ENCODE measurements around the gene FJX1. TPM values are rescaled to one million over a fixed set of nuclear protein-coding genes. Genes with fewer than 3 reads are reported as not detected.

Gene FJX1, protein sequence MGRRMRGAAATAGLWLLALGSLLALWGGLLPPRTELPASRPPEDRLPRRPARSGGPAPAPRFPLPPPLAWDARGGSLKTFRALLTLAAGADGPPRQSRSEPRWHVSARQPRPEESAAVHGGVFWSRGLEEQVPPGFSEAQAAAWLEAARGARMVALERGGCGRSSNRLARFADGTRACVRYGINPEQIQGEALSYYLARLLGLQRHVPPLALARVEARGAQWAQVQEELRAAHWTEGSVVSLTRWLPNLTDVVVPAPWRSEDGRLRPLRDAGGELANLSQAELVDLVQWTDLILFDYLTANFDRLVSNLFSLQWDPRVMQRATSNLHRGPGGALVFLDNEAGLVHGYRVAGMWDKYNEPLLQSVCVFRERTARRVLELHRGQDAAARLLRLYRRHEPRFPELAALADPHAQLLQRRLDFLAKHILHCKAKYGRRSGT
- total RNA-seq (2014; rRNA removed; shearing (Covaris generic)) (not detected in 2 replicates), total RNA-seq (2022) (0.63 and 1.2 TPM in 2 replicates), Bru-seq, nascent RNA (percentile 32 among the genes with signal in this experiment), BruChase-seq, experiment 1, labeled RNA remaining after a 6-hour chase (percentile 17 among the genes with signal in this experiment), BruChase-seq, experiment 2, labeled RNA remaining after a 2-hour chase (percentile 37 among the genes with signal in this experiment)
- long read RNA-seq, partial matches to known transcripts = 0 of 4 reads
- long read RNA-seq, other reads (novel, unspliced or antisense) = 0 of 4 reads

DNA sequence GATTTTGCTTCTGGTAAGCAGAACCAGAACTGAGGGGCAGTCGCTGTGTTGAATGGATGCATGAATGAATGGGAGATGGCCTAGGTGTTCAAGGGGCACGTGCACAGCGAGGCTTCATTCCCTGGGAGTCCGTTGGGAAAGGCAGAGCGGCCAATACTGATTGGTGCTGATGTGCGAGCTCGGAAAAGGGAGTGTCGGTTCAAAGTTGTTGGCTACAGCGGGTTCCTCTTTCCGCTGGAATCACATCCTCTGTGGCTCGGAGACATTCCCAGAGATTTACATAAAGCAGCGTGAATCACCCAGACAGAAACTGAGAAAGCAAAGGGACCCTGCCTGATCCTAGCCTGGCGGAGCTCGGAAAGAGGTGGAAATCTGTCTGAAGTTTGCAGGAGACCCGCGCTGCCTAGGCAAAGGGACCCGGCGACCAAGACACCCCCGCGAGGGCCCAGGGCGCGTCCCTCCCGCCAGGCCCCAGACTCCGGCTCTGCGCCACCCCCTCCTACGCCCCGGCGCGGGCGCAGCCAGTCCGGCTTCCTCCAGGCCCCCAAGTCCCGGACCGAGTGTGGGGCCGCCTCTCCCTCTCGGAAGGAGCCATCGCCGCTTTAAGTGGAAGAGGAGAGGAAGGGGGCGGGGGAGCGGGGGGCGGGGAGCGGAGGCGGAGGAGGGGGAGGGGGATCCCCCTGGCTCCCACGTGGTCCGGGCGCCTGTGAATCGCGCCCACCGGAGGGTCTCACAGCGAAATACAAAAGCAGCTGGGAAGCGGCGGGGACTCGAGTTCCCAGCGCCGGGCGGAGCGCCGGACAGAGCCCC is at the start of gene FJX1:
FJX1 (plus strand) TSS at position 774 of the 810 bp plus-strand sequence. CDS start 177 bp downstream, outside the sequence.
- Histone ChIP-seq H2AFZ (ENCODE audit: low read length) (no peak within 1 kb of the TSS), H3K79me2 (ENCODE audit: insufficient read depth, low read depth, low read length) (no peaks in the 10 kb centered on the region), H4K20me1 (ENCODE audit: insufficient read depth, low read length) (no peaks in the 10 kb centered on the region), H3K9me3 (ENCODE audit: low read length) (no peaks in the 10 kb centered on the region), H3K4me3 (ENCODE audit: low read depth, low read length, poor library complexity, severe bottlenecking) (no peak within 1 kb of the TSS), H3K4me1 (ENCODE audit: insufficient read depth, low read length, poor library complexity, severe bottlenecking) (no peaks in the 10 kb centered on the region), H3K36me3 (ENCODE audit: insufficient read depth, low read length) (no peaks in the 10 kb centered on the region), H3K27ac (ENCODE audit: low read depth, low read length, poor library complexity, severe bottlenecking) (no peak within 1 kb of the TSS), H3K4me2 (ENCODE audit: low read length) (no peak within 1 kb of the TSS), H3K9me2 (ENCODE audit: insufficient read depth, low read length) (no peaks in the 10 kb centered on the region)
- BruUV-seq (replicated peaks) = no TSS peak
- CTCF ChIA-PET (ENCODE audit: unreplicated experiment) = no interaction called here
- DNase-seq (ENCODE audit: low spot score) = no peak
- POLR2A ChIA-PET = interaction anchor here (0.7 kb wide), 1 partner anchor 514 kb away, joined by 3 read pairs; no protein-coding TSS in a partner anchor
- TF ChIP-seq EZH2phosphoT487 (IDR thresholded peaks at IDR 0.05; ENCODE audit: borderline replicate concordance, low read depth, low read length) = no peak
- TF ChIP-seq, protein P1, sequence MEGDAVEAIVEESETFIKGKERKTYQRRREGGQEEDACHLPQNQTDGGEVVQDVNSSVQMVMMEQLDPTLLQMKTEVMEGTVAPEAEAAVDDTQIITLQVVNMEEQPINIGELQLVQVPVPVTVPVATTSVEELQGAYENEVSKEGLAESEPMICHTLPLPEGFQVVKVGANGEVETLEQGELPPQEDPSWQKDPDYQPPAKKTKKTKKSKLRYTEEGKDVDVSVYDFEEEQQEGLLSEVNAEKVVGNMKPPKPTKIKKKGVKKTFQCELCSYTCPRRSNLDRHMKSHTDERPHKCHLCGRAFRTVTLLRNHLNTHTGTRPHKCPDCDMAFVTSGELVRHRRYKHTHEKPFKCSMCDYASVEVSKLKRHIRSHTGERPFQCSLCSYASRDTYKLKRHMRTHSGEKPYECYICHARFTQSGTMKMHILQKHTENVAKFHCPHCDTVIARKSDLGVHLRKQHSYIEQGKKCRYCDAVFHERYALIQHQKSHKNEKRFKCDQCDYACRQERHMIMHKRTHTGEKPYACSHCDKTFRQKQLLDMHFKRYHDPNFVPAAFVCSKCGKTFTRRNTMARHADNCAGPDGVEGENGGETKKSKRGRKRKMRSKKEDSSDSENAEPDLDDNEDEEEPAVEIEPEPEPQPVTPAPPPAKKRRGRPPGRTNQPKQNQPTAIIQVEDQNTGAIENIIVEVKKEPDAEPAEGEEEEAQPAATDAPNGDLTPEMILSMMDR (conservative IDR thresholded peaks at IDR 0.05; ENCODE audit: low read length) = no peak
- intact Hi-C loops (cut with micrococcal nuclease; ENCODE audit: unreplicated experiment) = loop anchor here (2.0 kb wide), 1 partner anchor 205 kb away; no protein-coding TSS in a partner anchor

- no TSS peak for BruUV-seq (replicated peaks)
- TF ChIP-seq EZH2phosphoT487 (IDR thresholded peaks at IDR 0.05; ENCODE audit: borderline replicate concordance, low read depth, low read length) = no peak
- TF ChIP-seq, protein P1 (conservative IDR thresholded peaks at IDR 0.05; ENCODE audit: low read length) = no peak
Observed at GRCh38 chr11:35571696-35572095, 46.6 kb upstream of the FJX1 start.

More at GRCh38 chr11:35571696-35572095, 46.6 kb upstream of the FJX1 start:
- Histone ChIP-seq H3K4me3 (ENCODE audit: low read depth, low read length, poor library complexity, severe bottlenecking) (no peak overlapping the region), H3K27ac (ENCODE audit: low read depth, low read length, poor library complexity, severe bottlenecking) (no peak overlapping the region), H3K79me2 (ENCODE audit: insufficient read depth, low read depth, low read length) (no peaks in the 10 kb centered on the region), H4K20me1 (ENCODE audit: insufficient read depth, low read length) (no peaks in the 10 kb centered on the region), H3K9me3 (ENCODE audit: low read length) (no peaks in the 10 kb centered on the region), H3K4me1 (ENCODE audit: insufficient read depth, low read length, poor library complexity, severe bottlenecking) (no peaks in the 10 kb centered on the region), H2AFZ (ENCODE audit: low read length) (no peak overlapping the region), H3K36me3 (ENCODE audit: insufficient read depth, low read length) (no peaks in the 10 kb centered on the region), H3K9me2 (ENCODE audit: insufficient read depth, low read length) (no peaks in the 10 kb centered on the region), H3K4me2 (ENCODE audit: low read length) (no peak overlapping the region)
- DNase-seq (ENCODE audit: low spot score) = no peak
- ChIA-PET POLR2A (no interaction called here), CTCF (ENCODE audit: unreplicated experiment) (no interaction called here)
- intact Hi-C loops (cut with micrococcal nuclease; ENCODE audit: unreplicated experiment) = no loop called here

Measured in OCI-LY7 (cell line).